WTC11 (cell line): ENCODE results near the gene FBXO42. TPM values are rescaled to one million over a fixed set of nuclear protein-coding genes. Genes with fewer than 3 reads are reported as not detected.

Experiments
- ATAC-seq: fragments of 200-7000 bp; cut with Tn5 transposase; 2 replicates; pipeline ENCODE4 v1.10.0; 2021; ENCODE audit warnings: mild to moderate bottlenecking, moderate library complexity
- CTCF ChIA-PET: fragments of 300-600 bp; sonication (Branson Sonifier 250); formaldehyde crosslinking; loops from one replicate; lab custom pipeline; 2021; ENCODE audit warnings: antibody characterized with exemption; lab: Charles Lee
- POLR2A ChIA-PET: fragments of 350-600 bp; sonication (Branson Sonifier 250); formaldehyde crosslinking; loops from one replicate; lab custom pipeline; 2021; ENCODE audit warnings: antibody characterized with exemption; lab: Charles Lee
- DNase-seq: peaks from one replicate; pipeline ENCODE4 v3.0.0; 2021; ENCODE audit warnings: low spot score
- H3K27ac Mint-ChIP-seq: 2 replicates; pipeline ENCODE4 v1.8.0; 2021; ENCODE audit warnings: mixed read lengths
- H3K27me3 Mint-ChIP-seq: 2 replicates; pipeline ENCODE4 v1.8.0; 2021; ENCODE audit warnings: low read depth, mild to moderate bottlenecking, moderate library complexity, mixed read lengths
- H3K36me3 Mint-ChIP-seq: 2 replicates; pipeline ENCODE4 v1.8.0; 2021; ENCODE audit warnings: mixed read lengths
- H3K4me1 Mint-ChIP-seq: 2 replicates; pipeline ENCODE4 v1.8.0; 2022; ENCODE audit warnings: mixed read lengths
- H3K4me3 Mint-ChIP-seq: 2 replicates; pipeline ENCODE4 v1.8.0; 2021; ENCODE audit warnings: mild to moderate bottlenecking, moderate library complexity, mixed read lengths
- H3K9me3 Mint-ChIP-seq: 2 replicates; pipeline ENCODE4 v1.8.0; 2021; ENCODE audit warnings: mixed read lengths
- ATF3 ChIP-seq: sonication (generic); formaldehyde crosslinking; conservative IDR thresholded peaks from 2 replicates; pipeline ENCODE4 v1.8.1; 2022; ENCODE audit warnings: mild to moderate bottlenecking, missing genetic modification reagents
- CBFB ChIP-seq: sonication (generic); formaldehyde crosslinking; IDR thresholded peaks from 2 replicates; pipeline ENCODE4 v1.8.1; 2022; ENCODE audit warnings: mild to moderate bottlenecking, low read depth, missing genetic modification reagents
- CREM ChIP-seq: sonication (generic); formaldehyde crosslinking; IDR thresholded peaks from 2 replicates; pipeline ENCODE4 v1.8.1; 2022; ENCODE audit warnings: mild to moderate bottlenecking, missing genetic modification reagents, moderate library complexity
- E2F4 ChIP-seq: sonication (generic); formaldehyde crosslinking; IDR thresholded peaks from 2 replicates; pipeline ENCODE4 v1.8.1; 2022; ENCODE audit warnings: low read depth, mild to moderate bottlenecking, moderate library complexity, missing genetic modification reagents, borderline replicate concordance
- ETV6 ChIP-seq: sonication (generic); formaldehyde crosslinking; IDR thresholded peaks from 2 replicates; pipeline ENCODE4 v1.8.1; 2022; ENCODE audit warnings: mild to moderate bottlenecking, missing genetic modification reagents
- FOXP1 ChIP-seq: sonication (generic); formaldehyde crosslinking; IDR thresholded peaks from 2 replicates; pipeline ENCODE4 v1.8.0; 2022; ENCODE audit warnings: missing genetic modification reagents, mild to moderate bottlenecking, moderate library complexity, borderline replicate concordance
- HMGXB4 ChIP-seq: sonication (generic); formaldehyde crosslinking; IDR thresholded peaks from 2 replicates; pipeline ENCODE4 v1.8.1; 2023; ENCODE audit warnings: mild to moderate bottlenecking, moderate library complexity, missing genetic modification reagents
- IRF2 ChIP-seq: sonication (generic); formaldehyde crosslinking; IDR thresholded peaks from 2 replicates; pipeline ENCODE4 v1.8.0; 2022; ENCODE audit warnings: low read depth, missing genetic modification reagents, borderline replicate concordance
- JAZF1 ChIP-seq: fragments of 250-450 bp; sonication (Bioruptor Pico); IDR thresholded peaks from 2 replicates; pipeline ENCODE4 v1.9.0; 2021; ENCODE audit warnings: moderate library complexity, mild to moderate bottlenecking, inconsistent platforms
- KAT7 ChIP-seq: sonication (generic); formaldehyde crosslinking; IDR thresholded peaks from 2 replicates; pipeline ENCODE4 v1.8.1; 2023; ENCODE audit warnings: missing genetic modification reagents, mild to moderate bottlenecking, borderline replicate concordance
- MAX ChIP-seq: sonication (generic); formaldehyde crosslinking; IDR thresholded peaks from 2 replicates; pipeline ENCODE4 v1.8.0; 2022; ENCODE audit warnings: mild to moderate bottlenecking, missing genetic modification reagents
- NR3C1 ChIP-seq: sonication (generic); formaldehyde crosslinking; conservative IDR thresholded peaks from 2 replicates; pipeline ENCODE4 v1.8.1; 2023; ENCODE audit warnings: low read depth, mild to moderate bottlenecking, missing genetic modification reagents
- PREB ChIP-seq: sonication (generic); formaldehyde crosslinking; IDR thresholded peaks from 2 replicates; pipeline ENCODE4 v1.8.1; 2022; ENCODE audit warnings: mild to moderate bottlenecking, missing genetic modification reagents, moderate library complexity, borderline replicate concordance
- SMAD3 ChIP-seq: sonication (generic); formaldehyde crosslinking; IDR thresholded peaks from 2 replicates; pipeline ENCODE4 v1.8.0; 2022; ENCODE audit warnings: missing genetic modification reagents, mild to moderate bottlenecking, borderline replicate concordance
- SP1 ChIP-seq: sonication (generic); formaldehyde crosslinking; conservative IDR thresholded peaks from 2 replicates; pipeline ENCODE4 v1.8.1; 2022; ENCODE audit warnings: missing genetic modification reagents
- STAT6 ChIP-seq: sonication (generic); formaldehyde crosslinking; conservative IDR thresholded peaks from 2 replicates; pipeline ENCODE4 v1.8.1; 2023; ENCODE audit warnings: mild to moderate bottlenecking, low read depth, missing genetic modification reagents, moderate library complexity
- TEAD4 ChIP-seq: sonication (generic); formaldehyde crosslinking; IDR thresholded peaks from 2 replicates; pipeline ENCODE4 v1.8.0; 2022; ENCODE audit warnings: mild to moderate bottlenecking, missing genetic modification reagents
- USF2 ChIP-seq: sonication (generic); formaldehyde crosslinking; IDR thresholded peaks from 2 replicates; pipeline ENCODE4 v1.8.1; 2023; ENCODE audit warnings: mild to moderate bottlenecking, missing genetic modification reagents, moderate library complexity
- ZMAT4 ChIP-seq: fragments of 250-450 bp; sonication (Bioruptor Pico); IDR thresholded peaks from 2 replicates; pipeline ENCODE4 v1.9.0; 2021; ENCODE audit warnings: mild to moderate bottlenecking
- ZNF416 ChIP-seq: fragments of 250-450 bp; sonication (Bioruptor Pico); IDR thresholded peaks from 2 replicates; pipeline ENCODE4 v1.9.0; 2021; ENCODE audit warnings: mild to moderate bottlenecking, inconsistent platforms
- ZNF425 ChIP-seq: fragments of 250-450 bp; sonication (Bioruptor Pico); conservative IDR thresholded peaks from 2 replicates; pipeline ENCODE4 v1.9.0; 2021; ENCODE audit warnings: mild to moderate bottlenecking
- total RNA-seq: library from RNA; stranded (reverse); gene quantifications from 3 replicates; pipeline ENCODE4 v1.2.3, GENCODE V29; 2021

FBXO42 gene
- total RNA-seq, 1 experiment from 2014 or later, result 17.5 TPM

- Mint-ChIP-seq H3K27me3 (peaks cover 4% of the 10 kb centered on the region), H3K4me1 (peaks cover 17% of the 10 kb centered on the region), H3K9me3 (no peaks in the 10 kb centered on the region), H3K4me3 (peak overlapping the region; percentile 94), H3K27ac (peak overlapping the region; percentile 97), H3K36me3 (no peaks in the 10 kb centered on the region; the same call in 1 of the 2 replicates)
- CTCF ChIA-PET, result interaction anchor here (0.6 to 1.2 kb wide), 3 partner anchors 13 to 73 kb away, joined by 3 to 5 read pairs (median 3); partner anchors contain the start of gene NECAP2
- DNase-seq (peak; percentile 66), ATAC-seq (peak; percentile 57)
- POLR2A ChIA-PET, result interaction anchor here (0.6 to 1.4 kb wide), 5 partner anchors 12 to 246 kb away, joined by 3 to 4 read pairs (median 3); partner anchors contain the start of genes FBXO42 and NBPF1
- TF ChIP-seq ZNF416 (CRISPR knock-in tag) (0 out of 2 replicates have a peak, but pooled peaks have one; percentile 51), USF2 (CRISPR knock-in tag) (no peak), ETV6 (peak; percentile 65; the same call in 1 of the 2 replicates), TEAD4 (CRISPR knock-in tag) (no peak), STAT6 (CRISPR knock-in tag) (no peak), FOXP1 (CRISPR knock-in tag) (peak; percentile 25; the same call in 1 of the 2 replicates), SMAD3 (0 out of 2 replicates have a peak, but pooled peaks have one; percentile 34), ATF3 (CRISPR knock-in tag) (no peak), NR3C1 (CRISPR knock-in tag) (no peak), PREB (no peak), E2F4 (no peak), ZNF425 (CRISPR knock-in tag) (no peak), CREM (CRISPR knock-in tag) (0 out of 2 replicates have a peak, but pooled peaks have one; percentile 7), JAZF1 (CRISPR knock-in tag) (no peak), CBFB (CRISPR knock-in tag) (no peak), KAT7 (CRISPR knock-in tag) (no peak), SP1 (no peak; the same call in 1 of the 2 replicates), HMGXB4 (CRISPR knock-in tag) (0 out of 2 replicates have a peak, but pooled peaks have one; percentile 22), IRF2 (CRISPR knock-in tag) (no peak), ZMAT4 (no peak), MAX (CRISPR knock-in tag) (peak; percentile 66; the same call in 1 of the 2 replicates)
Observed at GRCh38 chr1:16367258-16367967, 15.1 kb upstream of the FBXO42 start.
